ENCODE data around the gene IPO5.
"Not testable (repeated sequence)": the region's sequence is repeated elsewhere in the genome, so short reads cannot be mapped to it uniquely, and the experiment has no call there.

IPO5 gene

GRCh38 chr13:97953376-97953970, at the start of gene IPO5:
IPO5 (plus strand) TSS chr13:97953675; CDS start chr13:97976697, 23,022 bp downstream.
- no peak for DNase-seq

DNA sequence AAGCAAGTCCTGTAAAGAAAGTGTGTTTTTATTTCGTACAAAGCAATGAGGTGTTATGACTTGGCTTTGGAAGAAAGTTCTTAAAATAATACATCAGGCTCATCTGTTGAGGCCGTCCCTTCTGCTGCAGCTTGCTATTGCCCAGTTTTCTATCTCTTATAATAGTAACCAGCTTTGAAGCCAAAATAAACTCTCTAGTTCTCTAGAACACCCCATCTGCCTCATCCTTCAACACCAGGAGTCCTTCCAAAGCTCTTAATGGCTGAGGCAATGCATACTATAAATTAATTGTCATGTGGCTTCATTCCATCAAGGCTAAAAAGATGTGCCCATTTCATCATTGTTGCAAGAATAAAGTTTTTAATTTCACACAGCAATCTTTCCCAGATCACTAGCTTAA, 49.4 kb upstream of the IPO5 start:
- no peak for DNase-seq

DNA sequence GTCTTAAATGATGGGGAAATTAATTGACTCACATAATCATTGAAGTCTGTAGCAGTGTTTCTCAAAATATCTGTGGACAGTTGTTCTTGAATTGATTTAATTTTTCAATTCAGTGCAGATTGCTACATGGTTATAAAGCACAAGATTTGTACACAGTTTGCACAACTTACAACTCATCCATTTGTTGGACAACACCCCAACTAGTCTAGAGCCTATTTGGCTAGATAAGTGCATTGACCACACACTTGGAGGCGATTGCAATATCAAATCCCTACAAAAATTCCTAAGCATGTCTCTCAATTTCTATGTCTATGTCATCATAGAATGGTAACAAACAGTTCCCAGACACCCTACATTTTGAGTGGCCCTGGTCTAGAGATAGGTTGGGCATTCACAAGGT, 48.0 kb upstream of the IPO5 start:
- DNase-seq = no peak

DNA sequence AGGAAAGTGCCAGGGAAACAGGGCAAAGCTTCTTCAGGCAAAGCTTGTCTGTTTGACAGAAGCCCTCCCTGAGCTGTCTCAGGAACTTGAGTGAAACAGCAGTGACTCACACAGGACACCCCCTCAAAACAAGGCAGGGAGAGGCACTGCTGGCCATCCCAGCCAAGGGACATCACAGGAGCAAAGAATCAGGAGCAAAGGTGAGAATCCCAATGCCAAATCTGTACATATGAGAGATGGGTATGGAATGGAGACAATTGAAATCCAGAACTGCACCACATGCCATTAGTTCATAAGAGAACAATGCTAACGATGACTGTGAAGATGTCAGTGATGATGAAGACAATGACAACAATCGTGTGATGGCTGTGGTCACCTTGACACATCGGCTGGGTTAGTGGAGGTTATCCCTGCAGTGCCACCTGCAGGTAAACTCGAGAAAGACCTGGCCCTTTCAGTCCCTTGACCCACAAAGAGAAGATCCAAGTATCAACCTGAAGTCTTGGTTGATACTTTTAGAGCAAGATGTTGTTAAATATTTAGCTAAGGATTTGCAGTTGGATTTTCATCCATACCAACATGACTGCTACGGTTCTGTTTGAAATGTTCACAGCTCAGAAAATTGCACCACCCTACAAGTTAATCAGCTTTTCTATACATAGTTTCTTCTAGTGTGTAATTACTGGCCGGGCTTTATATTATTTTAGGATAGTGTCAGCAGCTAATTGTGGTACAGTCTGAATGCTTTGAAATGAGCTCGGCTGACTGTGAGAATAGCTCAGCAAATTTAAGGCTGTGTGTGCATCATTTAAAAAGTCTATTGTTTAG, 42.0 kb upstream of the IPO5 start:
- DNase-seq = no peak

GRCh38 chr13:97912139-97912535, 41.3 kb upstream of the IPO5 start:
- DNase-seq = no peak

DNA sequence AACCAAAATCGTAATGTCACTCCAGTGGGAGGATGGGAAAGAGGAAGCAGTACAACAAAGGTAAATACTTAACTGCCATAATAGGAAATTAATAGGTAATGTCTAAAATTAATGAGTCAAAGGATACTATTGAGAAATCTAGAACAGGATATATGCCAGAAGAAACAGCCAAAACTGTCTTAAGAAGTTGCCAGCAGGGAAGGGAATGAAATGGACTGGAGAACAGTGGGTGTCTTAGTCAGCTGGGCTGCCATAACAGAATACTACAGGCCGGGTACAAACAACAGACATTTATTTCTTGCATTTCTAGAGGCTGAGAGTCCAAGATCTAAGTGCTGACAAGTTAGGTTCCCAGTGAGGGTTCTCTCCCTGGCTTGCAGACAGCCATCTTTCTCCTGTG, 40.3 kb upstream of the IPO5 start:
- DNase-seq = no peak

DNA sequence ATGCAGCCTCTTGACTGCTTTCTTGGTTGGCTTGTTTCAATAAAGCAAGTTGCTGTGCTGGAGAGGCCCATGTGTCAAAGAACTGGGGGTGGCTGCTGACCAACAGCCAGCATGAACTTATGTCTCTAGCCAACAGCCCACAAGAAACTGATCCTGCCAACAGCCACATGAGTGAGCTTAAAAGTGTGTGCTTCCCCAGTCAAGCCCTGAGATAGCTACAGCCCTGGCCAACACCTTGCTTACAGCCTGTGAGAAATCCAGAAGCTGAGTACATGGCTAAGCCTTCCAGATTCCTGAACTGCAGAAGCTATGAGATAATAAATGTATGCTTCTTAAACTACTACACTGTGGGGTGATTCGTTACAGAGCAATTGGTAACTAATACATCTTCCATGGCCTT, 38.9 kb upstream of the IPO5 start:
- DNase-seq = no peak

DNA sequence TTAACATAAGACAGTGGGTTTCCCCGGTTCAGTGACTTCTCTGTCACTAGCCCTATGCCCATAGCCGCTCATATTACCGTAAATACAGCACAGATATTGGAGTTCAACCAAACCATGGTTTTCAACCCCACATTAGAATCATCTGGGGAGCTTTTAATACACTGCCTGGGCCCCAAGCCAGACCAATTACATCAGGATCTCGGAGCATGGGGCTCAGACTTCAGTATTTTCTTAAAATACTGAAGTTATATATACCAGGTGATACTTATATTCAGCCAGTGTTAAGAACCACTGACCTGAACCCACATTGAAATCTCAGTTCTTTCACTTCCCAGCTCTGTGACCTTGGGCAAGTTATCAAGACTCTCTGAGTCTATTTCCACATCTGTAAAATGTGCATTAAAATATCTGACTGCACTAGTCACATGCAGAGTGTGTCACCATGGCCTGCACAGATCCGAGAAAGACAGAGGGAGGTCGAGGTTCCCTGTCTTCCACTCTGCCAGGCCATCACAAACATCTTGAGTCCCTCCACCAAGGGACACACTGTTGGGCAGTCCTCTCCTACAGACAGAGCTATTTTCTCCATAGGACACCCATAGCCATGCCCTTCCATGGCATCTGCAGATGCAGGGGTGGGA, 32.2 kb upstream of the IPO5 start:
- no peak for DNase-seq

DNA sequence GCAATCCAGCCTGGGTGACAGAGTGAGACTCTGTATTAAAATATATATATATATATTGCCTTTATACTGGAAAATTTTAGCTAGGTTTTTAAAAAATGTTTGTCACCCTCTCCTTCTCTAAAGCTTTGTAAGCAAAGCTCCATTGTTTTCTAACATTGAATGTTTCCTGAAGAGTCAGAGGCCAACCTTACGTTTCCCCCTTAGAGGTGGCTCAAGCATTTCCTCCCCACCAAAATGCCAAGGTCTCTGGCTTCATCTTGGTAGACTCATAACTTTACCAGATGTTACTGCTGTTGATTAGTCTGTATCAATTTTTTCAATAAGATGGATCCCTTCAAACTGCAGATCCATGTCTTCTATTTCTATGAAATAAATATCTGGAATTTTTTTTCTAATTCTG, 25.2 kb upstream of the IPO5 start:
- DNase-seq = no peak

DNA sequence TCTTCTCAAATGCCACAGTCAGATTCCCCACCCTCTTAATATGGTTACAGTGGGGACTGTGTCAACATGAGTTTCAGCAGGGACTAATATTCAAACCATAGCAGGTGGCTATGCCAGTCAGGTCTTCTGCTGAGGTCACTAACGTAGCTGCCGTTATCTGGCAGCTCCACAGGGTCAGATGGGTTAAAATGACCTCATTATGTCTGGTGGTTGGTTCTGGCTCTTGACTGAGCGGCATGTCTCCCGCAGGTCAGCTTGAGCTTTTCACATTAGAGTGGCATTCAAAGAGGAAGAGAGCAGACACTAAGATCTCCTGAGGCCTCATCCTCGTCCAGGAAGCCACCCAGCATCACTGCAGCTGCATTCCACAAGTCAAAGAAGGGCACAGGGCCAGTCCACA, 21.4 kb upstream of the IPO5 start:
- DNase-seq = no peak

DNA sequence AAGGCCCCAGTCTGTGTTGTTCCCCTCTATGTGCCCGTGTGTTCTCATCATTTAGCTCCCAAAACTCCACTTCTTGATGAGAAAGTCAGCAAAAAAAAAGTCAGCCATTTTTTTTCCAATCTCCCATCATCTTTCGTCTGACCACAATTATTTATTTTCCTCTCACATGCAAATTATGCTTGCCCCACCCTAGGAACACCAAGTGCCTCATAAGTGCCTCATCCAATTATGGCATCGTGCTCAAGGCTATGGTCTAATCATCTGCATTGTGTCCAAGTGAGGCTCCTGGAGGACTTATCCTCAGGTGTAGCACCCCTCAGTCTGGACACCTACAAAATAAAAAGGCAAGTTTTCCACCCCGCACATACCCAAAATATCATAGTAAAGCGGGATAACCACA, 20.8 kb upstream of the IPO5 start:
- no peak for DNase-seq

- DNase-seq = no peak
Measured at GRCh38 chr13:97933776-97934175, 19.7 kb upstream of the IPO5 start.

DNA sequence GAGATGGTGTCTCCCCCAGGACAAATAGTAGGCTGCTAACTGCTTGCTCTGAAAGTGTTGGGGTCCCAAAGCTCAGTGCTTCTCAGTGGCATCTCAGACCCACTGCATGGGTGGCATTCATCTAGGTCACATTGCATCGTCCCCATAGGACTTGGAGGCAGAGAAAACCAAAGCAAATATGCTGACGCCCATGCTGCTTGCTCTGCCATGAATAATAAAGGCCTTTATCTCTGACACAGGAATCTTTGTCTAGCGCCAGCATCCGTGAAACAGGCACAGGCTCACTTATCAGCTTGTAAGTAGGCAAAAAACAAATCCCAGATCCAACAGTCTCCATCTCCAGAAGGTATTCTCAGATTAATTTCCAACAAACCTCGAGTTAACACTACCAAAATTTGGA, 18.9 kb upstream of the IPO5 start:
- no peak for DNase-seq

- no peak for DNase-seq
Measured at GRCh38 chr13:97935071-97935470, 18.4 kb upstream of the IPO5 start.

DNA sequence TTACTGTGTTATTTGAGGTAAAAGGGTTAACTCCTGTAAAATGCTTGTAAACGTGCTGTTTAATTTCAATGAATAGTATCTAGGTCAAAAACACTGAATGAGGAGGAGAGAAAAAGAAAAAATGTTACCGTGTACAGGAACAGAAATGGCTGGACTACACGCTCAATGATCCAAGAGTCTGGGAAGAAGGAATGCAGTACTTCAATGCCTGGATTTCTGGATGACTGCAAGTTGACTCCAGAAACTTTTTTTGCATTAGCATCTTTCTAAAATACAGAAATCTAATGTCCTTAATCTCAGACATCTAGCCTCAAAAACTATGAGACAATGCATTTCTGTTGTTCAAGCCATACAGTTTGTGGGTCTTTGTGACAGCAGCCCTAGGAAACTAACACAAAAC, 17.4 kb upstream of the IPO5 start:
- DNase-seq = no peak

DNA sequence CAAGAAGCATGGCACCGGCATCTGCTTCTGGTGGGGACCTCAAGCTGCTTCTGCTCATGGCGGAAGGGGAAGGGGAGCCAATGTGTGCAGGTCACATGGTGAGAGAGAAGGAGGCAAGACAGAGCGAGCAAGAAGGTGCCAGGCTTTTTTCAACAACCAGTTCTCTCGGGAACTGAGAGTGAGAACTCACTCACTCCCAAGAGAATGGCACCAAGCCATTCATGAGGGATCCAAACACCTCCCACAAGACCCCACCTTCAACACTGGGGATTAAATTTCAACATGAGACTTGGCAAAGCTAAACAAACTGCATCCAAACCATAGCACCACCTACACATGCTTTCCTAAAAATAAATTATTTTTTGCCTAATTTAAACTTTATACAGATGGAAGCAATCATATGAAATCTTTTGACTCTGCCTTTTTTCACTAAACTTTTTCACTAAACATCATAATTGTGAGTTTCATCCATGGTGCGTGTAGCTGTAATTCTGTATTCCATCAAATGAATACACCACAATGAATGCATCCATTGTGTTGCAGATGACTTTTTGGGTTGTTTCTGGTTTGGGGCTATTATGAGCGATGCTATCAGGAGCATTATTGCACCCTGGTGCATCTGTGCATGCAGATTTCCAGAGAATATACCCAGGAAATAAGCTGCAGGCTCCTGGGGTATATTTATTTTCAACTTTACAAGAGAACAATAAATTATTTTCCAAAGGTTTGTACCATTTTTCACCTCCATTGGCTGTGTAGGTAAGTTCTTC, 14.6 kb upstream of the IPO5 start:
- DNase-seq = no peak

- no peak for DNase-seq
Measured at GRCh38 chr13:97944396-97945029, 9.0 kb upstream of the IPO5 start.

DNA sequence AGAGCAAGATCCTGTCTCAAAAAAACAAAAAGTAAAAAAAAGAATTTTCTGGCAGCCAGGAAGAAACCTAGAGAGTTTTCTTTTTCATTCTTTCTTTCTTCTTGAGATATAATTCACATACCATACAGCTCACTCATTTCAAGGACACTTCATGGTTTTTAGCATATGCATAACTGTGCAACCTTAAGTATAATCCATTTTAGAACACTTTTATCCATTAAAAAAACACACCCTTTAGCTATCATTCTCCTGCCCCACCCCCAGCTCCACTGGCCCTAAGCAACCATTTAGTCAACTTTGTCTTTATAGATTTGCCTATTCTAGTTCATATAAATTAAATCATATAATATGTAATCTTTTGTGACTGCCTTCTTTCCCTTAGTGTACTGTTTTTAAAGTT, 8.1 kb upstream of the IPO5 start:
- DNase-seq = no peak

- DNase-seq = no peak
Measured at GRCh38 chr13:97945792-97946419, 7.6 kb upstream of the IPO5 start.

DNA sequence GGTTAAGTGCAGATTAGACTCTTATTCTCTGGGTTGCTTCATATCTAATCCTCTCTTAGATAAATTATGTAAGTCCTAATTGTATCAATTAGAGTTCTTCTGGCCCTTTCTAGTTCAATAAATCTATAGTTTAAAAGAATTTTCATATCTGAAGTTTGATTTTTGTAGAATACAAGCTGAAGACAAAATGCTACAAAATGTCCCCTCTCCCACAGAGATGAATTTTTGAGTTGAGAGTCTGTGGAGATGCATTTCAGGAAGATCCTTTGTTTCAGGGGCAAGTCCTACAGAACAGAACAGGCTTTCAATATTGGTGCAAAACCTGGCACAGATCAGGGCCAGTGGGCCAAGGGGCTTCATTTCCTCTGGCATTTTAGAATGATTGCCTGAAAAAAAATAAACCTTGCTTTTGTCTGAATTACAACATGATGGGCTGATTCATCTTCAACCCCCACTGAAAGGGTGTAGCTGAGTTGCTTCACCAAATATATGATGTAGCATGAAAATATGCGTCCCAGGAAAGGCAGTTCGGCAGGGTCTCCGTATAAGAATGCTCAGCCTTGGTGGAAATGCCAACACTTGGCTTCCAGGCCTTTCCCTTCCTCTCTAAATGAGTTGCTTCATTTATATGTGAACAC, 6.4 kb upstream of the IPO5 start:
- no peak for DNase-seq

DNA sequence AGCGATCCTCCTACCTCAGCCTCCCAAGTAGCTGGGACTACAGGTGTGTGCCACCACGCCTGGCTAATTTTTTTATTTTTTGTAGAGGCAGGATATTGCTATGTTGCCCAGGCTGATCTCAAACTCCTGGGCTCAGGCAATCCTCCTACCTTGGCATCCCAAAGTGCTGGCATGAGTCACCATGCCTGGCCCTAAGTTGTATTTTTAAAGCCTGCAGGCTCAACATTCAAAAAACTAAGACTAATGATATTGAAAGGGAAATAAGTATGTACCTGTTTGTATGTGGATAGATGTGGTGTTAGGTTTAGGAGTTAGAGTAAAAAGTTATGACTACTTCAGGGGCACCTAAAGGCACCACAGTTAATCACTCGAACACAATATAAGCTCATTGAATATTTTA, 5.4 kb upstream of the IPO5 start:
- no peak for DNase-seq

DNA sequence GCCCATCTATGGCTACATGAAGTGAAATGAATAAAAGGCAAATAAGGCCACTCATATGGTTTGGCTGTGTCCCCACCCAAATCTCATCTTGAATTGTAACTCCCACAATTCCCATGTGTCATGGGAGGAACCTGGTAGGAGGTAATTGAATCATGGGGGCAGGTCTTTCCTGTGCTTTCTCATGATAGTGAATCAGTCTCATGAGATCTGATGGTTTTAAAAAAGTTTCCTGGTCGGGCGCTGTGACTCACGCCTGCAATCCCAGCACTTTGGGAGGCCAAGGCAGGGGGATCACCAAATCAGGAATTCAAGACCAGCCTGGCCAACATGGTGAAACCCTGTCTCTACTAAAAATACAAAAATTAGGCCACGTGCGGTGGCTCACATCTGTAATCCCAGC, 4.2 kb upstream of the IPO5 start:
- not testable (repeated sequence) for DNase-seq
